K562 (cell line): Measurements from ENCODE around the gene PLAAT4. TPM values are rescaled to one million over a fixed set of nuclear protein-coding genes. Genes with fewer than 3 reads are reported as not detected.

ENCODE experiments used
- BHLHE40 ChIP-seq: IDR thresholded peaks from 2 replicates; pipeline ENCODE4 v1.6.1; 2011; ENCODE audit warnings: low read length, improper control_type of control experiment
- BRD4 ChIP-seq: fragments of 200-600 bp; sonication (generic); IDR thresholded peaks from 2 replicates; pipeline ENCODE4 v1.6.1; 2017; ENCODE audit warnings: inconsistent platforms
- CHD1 ChIP-seq: fragments of 200-600 bp; sonication (generic); IDR thresholded peaks from one replicate; pipeline ENCODE4 v1.6.1; 2012; ENCODE audit warnings: mild to moderate bottlenecking, moderate library complexity, low read length, inconsistent platforms
- CREBBP ChIP-seq: IDR thresholded peaks from one replicate; pipeline ENCODE4 v1.6.1; 2012; ENCODE audit warnings: low read depth, mild to moderate bottlenecking, control low read depth, inconsistent platforms, low read length
- CSDE1 ChIP-seq, 2 experiments: fragments of 450-650 bp; IDR thresholded peaks; 2 replicates each; pipeline ENCODE4 v1.6.1; 2016; ENCODE audit warnings: mild to moderate bottlenecking in 1 of 2
- EZH2 ChIP-seq: IDR thresholded peaks from 2 replicates; pipeline ENCODE4 v1.6.1; 2012; ENCODE audit warnings: low read depth, mild to moderate bottlenecking, inconsistent platforms, low read length, borderline replicate concordance
- GABPA ChIP-seq: fragments of 200-800 bp; sonication (Bioruptor generic); conservative IDR thresholded peaks from 2 replicates; pipeline ENCODE4 v1.6.1; 2016; ENCODE audit warnings: low read depth, missing genetic modification characterization, missing compliant biosample characterization
- HSF4 ChIP-seq: fragments of 250-450 bp; sonication (Bioruptor Pico); IDR thresholded peaks from 2 replicates; pipeline ENCODE4 v2.1.2; 2022; ENCODE audit warnings: mild to moderate bottlenecking, moderate library complexity, borderline replicate concordance
- MAFF ChIP-seq: IDR thresholded peaks from 2 replicates; pipeline ENCODE4 v1.6.1; 2012; ENCODE audit warnings: low read length, improper control_type of control experiment
- MAFG ChIP-seq: fragments of 450-650 bp; conservative IDR thresholded peaks from 2 replicates; pipeline ENCODE4 v1.6.1; 2016; ENCODE audit warnings: missing genetic modification characterization, missing compliant biosample characterization
- MCM3 ChIP-seq: fragments of 450-650 bp; IDR thresholded peaks from 2 replicates; pipeline ENCODE4 v1.6.1; 2016
- MTA1 ChIP-seq: fragments of 450-650 bp; IDR thresholded peaks from 2 replicates; pipeline ENCODE4 v1.6.1; 2017; ENCODE audit warnings: borderline replicate concordance
- NFRKB ChIP-seq: fragments of 450-650 bp; IDR thresholded peaks from 2 replicates; pipeline ENCODE4 v1.6.1; 2016; ENCODE audit warnings: low read depth
- NR2F6 ChIP-seq: fragments of 450-650 bp; formaldehyde crosslinking; IDR thresholded peaks from 2 replicates; pipeline ENCODE4 v1.4.0; 2020; ENCODE audit warnings: mild to moderate bottlenecking
- PTBP1 ChIP-seq: fragments of 200-400 bp; formaldehyde crosslinking; IDR thresholded peaks from 2 replicates; pipeline ENCODE4 v1.6.1; 2017; ENCODE audit warnings: low read depth, low read length
- SRSF9 ChIP-seq: fragments of 200-400 bp; formaldehyde crosslinking; IDR thresholded peaks from 2 replicates; pipeline ENCODE4 v1.6.1; 2017; ENCODE audit warnings: low read depth, low read length, borderline replicate concordance
- TCF3 ChIP-seq: sonication (generic); formaldehyde crosslinking; IDR thresholded peaks from 2 replicates; pipeline ENCODE4 v1.4.0; 2020; ENCODE audit warnings: mild to moderate bottlenecking, missing genetic modification reagents
- U2AF2 ChIP-seq: fragments of 200-400 bp; formaldehyde crosslinking; optimal IDR thresholded peaks from 2 replicates; pipeline ENCODE3; 2017; ENCODE audit warnings: low read depth, mild to moderate bottlenecking, low read length
- ZNF134 ChIP-seq: fragments of 250-450 bp; sonication (Bioruptor Pico); conservative IDR thresholded peaks from 2 replicates; pipeline ENCODE4 v1.4.0; 2020
- ZNF282 ChIP-seq: sonication (generic); formaldehyde crosslinking; IDR thresholded peaks from 2 replicates; pipeline ENCODE4 v1.8.1; 2023; ENCODE audit warnings: missing genetic modification reagents
- ZNF324 ChIP-seq: fragments of 250-450 bp; sonication (Bioruptor Pico); IDR thresholded peaks from 2 replicates; pipeline ENCODE4 v1.4.0; 2020; ENCODE audit warnings: mild to moderate bottlenecking
- ZNF695 ChIP-seq: fragments of 450-650 bp; formaldehyde crosslinking; IDR thresholded peaks from 2 replicates; pipeline ENCODE4 v1.4.0; 2020; ENCODE audit warnings: mild to moderate bottlenecking, moderate library complexity
- ZNF707 ChIP-seq: fragments of 250-450 bp; sonication (Bioruptor Pico); conservative IDR thresholded peaks from 2 replicates; pipeline ENCODE4 v1.8.0; 2022; ENCODE audit warnings: inconsistent platforms, mild to moderate bottlenecking, moderate library complexity
- polyA plus RNA-seq, 8 experiments: library from polyadenylated mRNA; depleted of rRNA in 4 of 8; stranded (reverse) in 5 of 8; unstranded in 3 of 8; fragments of >200 nt; fragmentation: Nextera tagmentation in 2 of 8; fragmentation: Illumina TruSeq in 1 of 8; extraction: Ambion mirVana in 2 of 8; extraction: Trizol in 1 of 8; gene quantifications; 2 replicates each; pipeline versions ENCODE4 v1.2.1 to v1.2.3, GENCODE V29; 2011 to 2014; ENCODE audit warnings: inconsistent platforms in 1 of 8, missing spikeins in 1 of 8
- total RNA-seq, 7 experiments: library from RNA; depleted of rRNA in 6 of 7; stranded (reverse); fragments of >200 nt in 6 of 7; fragmentation: Illumina TruSeq in 2 of 7; extraction: Trizol in 2 of 7; gene quantifications; 2 replicates each; pipeline versions ENCODE4 v1.2.1 to v1.2.3, GENCODE V29; 2011 to 2021; ENCODE audit warnings: low replicate concordance in 1 of 7
- TF ChIP-seq, protein P1 (sequence below): fragments of 450-650 bp; IDR thresholded peaks from 2 replicates; pipeline ENCODE4 v1.7.1; 2018; ENCODE audit warnings: mild to moderate bottlenecking, low read depth; ENCODE audit not compliant: partially characterized antibody
- TF ChIP-seq, protein P2 (sequence below): sonication (generic); formaldehyde crosslinking; IDR thresholded peaks from 2 replicates; pipeline ENCODE4 v1.8.1; 2023; ENCODE audit warnings: mild to moderate bottlenecking, missing genetic modification reagents
- TF ChIP-seq, protein P3 (sequence below), 2 experiments: fragments of 200-800 bp in 1 of 2; sonication (Bioruptor generic) in 1 of 2; sonication (generic) in 1 of 2; formaldehyde crosslinking in 1 of 2; IDR thresholded peaks in 1 of 2; conservative IDR thresholded peaks in 1 of 2; 2 replicates each; pipeline versions ENCODE4 v1.5.0 to v1.6.1; 2016 to 2020; ENCODE audit warnings: missing compliant biosample characterization in 1 of 2, missing genetic modification characterization in 1 of 2, missing genetic modification reagents in 1 of 2

Gene PLAAT4
- total and polyA plus RNA-seq, 9 of the 15 experiments (the other 6 are each of a cell fraction or from before 2014, with no cell fraction given), result 0.54 to 3.0 (median 1.3) TPM; not detected in 1

DNA sequence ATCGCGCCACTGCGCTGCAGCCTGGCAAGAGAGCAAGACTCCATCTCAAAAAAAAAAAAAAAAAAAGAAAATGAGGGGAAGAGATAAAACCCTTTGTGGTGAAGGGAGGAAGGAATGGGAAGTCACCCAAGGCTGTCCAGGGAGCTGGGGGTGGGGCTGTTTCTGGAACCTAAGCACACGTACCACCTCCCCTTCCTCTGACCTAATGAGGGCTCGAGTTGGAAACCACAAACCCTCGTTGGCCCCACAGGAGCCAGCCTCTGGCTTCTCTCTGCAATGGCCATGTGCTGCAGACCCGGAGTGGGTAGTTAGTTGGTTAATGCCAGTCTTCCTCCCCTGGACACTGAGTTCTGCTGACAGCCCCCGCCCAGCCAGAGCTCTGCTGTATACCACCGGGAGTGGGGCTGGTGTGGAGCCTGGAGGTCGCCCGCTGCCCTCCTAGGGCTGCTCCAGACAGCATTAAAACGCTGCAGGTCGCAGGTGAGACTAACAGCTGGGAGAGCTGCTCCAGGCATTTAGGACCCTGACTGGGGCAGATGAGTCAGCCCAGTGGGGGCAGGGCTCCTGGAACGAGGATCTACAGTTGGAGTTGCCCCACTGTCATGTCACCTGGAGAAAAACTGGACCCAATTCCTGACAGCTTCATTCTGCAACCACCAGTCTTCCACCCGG is 30.6 kb upstream of the PLAAT4 start, which contains the start of gene LGALS12 (continued):
- TF ChIP-seq, protein P1, sequence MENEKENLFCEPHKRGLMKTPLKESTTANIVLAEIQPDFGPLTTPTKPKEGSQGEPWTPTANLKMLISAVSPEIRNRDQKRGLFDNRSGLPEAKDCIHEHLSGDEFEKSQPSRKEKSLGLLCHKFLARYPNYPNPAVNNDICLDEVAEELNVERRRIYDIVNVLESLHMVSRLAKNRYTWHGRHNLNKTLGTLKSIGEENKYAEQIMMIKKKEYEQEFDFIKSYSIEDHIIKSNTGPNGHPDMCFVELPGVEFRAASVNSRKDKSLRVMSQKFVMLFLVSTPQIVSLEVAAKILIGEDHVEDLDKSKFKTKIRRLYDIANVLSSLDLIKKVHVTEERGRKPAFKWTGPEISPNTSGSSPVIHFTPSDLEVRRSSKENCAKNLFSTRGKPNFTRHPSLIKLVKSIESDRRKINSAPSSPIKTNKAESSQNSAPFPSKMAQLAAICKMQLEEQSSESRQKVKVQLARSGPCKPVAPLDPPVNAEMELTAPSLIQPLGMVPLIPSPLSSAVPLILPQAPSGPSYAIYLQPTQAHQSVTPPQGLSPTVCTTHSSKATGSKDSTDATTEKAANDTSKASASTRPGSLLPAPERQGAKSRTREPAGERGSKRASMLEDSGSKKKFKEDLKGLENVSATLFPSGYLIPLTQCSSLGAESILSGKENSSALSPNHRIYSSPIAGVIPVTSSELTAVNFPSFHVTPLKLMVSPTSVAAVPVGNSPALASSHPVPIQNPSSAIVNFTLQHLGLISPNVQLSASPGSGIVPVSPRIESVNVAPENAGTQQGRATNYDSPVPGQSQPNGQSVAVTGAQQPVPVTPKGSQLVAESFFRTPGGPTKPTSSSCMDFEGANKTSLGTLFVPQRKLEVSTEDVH, result no peak
- no peak for TF ChIP-seq MAFF
- no peak for TF ChIP-seq CSDE1 (IDR thresholded peaks at IDR 0.05)
- TF ChIP-seq SRSF9, result no peak
- no peak for TF ChIP-seq MCM3
- TF ChIP-seq GABPA, result no peak
- no peak for TF ChIP-seq HSF4 (CRISPR knock-in tag)
- TF ChIP-seq NR2F6, result no peak
- peak; percentile 37; the same call in 1 of the 2 replicates for TF ChIP-seq TCF3 (CRISPR knock-in tag)
- TF ChIP-seq MAFG (tag), result no peak
- TF ChIP-seq ZNF134 (CRISPR knock-in tag), result no peak
- TF ChIP-seq PTBP1, result no peak
- no peak for TF ChIP-seq ZNF707 (CRISPR knock-in tag)
- TF ChIP-seq, protein P2, sequence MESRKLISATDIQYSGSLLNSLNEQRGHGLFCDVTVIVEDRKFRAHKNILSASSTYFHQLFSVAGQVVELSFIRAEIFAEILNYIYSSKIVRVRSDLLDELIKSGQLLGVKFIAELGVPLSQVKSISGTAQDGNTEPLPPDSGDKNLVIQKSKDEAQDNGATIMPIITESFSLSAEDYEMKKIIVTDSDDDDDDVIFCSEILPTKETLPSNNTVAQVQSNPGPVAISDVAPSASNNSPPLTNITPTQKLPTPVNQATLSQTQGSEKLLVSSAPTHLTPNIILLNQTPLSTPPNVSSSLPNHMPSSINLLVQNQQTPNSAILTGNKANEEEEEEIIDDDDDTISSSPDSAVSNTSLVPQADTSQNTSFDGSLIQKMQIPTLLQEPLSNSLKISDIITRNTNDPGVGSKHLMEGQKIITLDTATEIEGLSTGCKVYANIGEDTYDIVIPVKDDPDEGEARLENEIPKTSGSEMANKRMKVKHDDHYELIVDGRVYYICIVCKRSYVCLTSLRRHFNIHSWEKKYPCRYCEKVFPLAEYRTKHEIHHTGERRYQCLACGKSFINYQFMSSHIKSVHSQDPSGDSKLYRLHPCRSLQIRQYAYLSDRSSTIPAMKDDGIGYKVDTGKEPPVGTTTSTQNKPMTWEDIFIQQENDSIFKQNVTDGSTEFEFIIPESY, result 0 out of 2 replicates have a peak, but pooled peaks have one; percentile 29
- no peak for TF ChIP-seq U2AF2
- no peak for TF ChIP-seq BRD4
- no peak for TF ChIP-seq ZNF324 (CRISPR knock-in tag)
- no peak for TF ChIP-seq NFRKB
- TF ChIP-seq CREBBP, result no peak
- peak; percentile 44 for TF ChIP-seq CHD1
- no peak for TF ChIP-seq ZNF282 (CRISPR knock-in tag)
- no peak for TF ChIP-seq BHLHE40
- no peak for TF ChIP-seq EZH2
- no peak for TF ChIP-seq MTA1
- TF ChIP-seq, protein P3, sequence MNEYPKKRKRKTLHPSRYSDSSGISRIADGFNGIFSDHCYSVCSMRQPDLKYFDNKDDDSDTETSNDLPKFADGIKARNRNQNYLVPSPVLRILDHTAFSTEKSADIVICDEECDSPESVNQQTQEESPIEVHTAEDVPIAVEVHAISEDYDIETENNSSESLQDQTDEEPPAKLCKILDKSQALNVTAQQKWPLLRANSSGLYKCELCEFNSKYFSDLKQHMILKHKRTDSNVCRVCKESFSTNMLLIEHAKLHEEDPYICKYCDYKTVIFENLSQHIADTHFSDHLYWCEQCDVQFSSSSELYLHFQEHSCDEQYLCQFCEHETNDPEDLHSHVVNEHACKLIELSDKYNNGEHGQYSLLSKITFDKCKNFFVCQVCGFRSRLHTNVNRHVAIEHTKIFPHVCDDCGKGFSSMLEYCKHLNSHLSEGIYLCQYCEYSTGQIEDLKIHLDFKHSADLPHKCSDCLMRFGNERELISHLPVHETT (CRISPR knock-in tag; conservative IDR thresholded peaks at IDR 0.05 in 1 of 2, IDR thresholded peaks at IDR 0.05 in 1 of 2), result no peak
- no peak for TF ChIP-seq ZNF695 (CRISPR knock-in tag)
